ENCODE results near the gene BCR. TPM values are rescaled to one million over a fixed set of nuclear protein-coding genes. Genes with fewer than 3 reads are reported as not detected.
A peak's percentile ranks its signal among the peaks of the same experiment; 100 is the strongest.

Gene BCR
- polyA plus RNA-seq, 6 donors from 2014 or later: 2.6 to 12.1 (median 4.0) TPM; not detected in 1

GRCh38 chr22:23276656-23277582 lies 96.6 kb downstream of the BCR start:
- Mint-ChIP-seq H3K9me3 (no peaks in the 10 kb centered on the region), H3K36me3 (peaks cover 5 to 9% of the 10 kb centered on the region in 2 donors), H3K4me1 (peaks cover 17 to 35% (median 33%) of the 10 kb centered on the region in 3 donors), H3K27ac (peak overlapping the region; percentile 76 to 98 (median 94)), H3K27me3 (no peaks in the 10 kb centered on the region), H3K4me3 (peak overlapping the region in 5 of 8 donors; percentile 46 to 73 (median 63))
- peak; percentile 85 for DNase-seq
- peak; percentile 90 for ATAC-seq (ENCODE audit: low read depth in 2 of 2)

- H3K36me3 Mint-ChIP-seq: peaks cover 5 to 9% of the 10 kb centered on the region in 2 donors
- peak overlapping the region in 4 of 6 donors; percentile 76 to 98 (median 92) for H3K27ac Mint-ChIP-seq
- DNase-seq (no peak), ATAC-seq (ENCODE audit: low read depth in 2 of 2) (no peak)
- H3K9me3 Mint-ChIP-seq: no peaks in the 10 kb centered on the region
- H3K27me3 Mint-ChIP-seq: no peaks in the 10 kb centered on the region
- H3K4me1 Mint-ChIP-seq: peaks cover 17 to 35% (median 33%) of the 10 kb centered on the region in 3 donors
- peak overlapping the region in 2 of 8 donors; percentile 8 to 21 for H3K4me3 Mint-ChIP-seq
Observed at GRCh38 chr22:23277583-23278295, 97.4 kb downstream of the BCR start.

- ATAC-seq (ENCODE audit: low read depth in 2 of 2): no peak
Observed at GRCh38 chr22:23278883-23279675, 98.8 kb downstream of the BCR start.

GRCh38 chr22:23279781-23280180 lies 99.5 kb downstream of the BCR start:
- peak overlapping the region in 3 of 6 donors; percentile 43 to 68 (median 53) for H3K27ac Mint-ChIP-seq
- no peak overlapping the region for H3K4me3 Mint-ChIP-seq
- no peaks in the 10 kb centered on the region for H3K9me3 Mint-ChIP-seq
- H3K27me3 Mint-ChIP-seq: no peaks in the 10 kb centered on the region
- DNase-seq: no peak
- no peak for ATAC-seq (ENCODE audit: low read depth in 2 of 2)
- no peaks in the 10 kb centered on the region for H3K36me3 Mint-ChIP-seq
- peaks cover 17 to 35% (median 21%) of the 10 kb centered on the region in 3 donors for H3K4me1 Mint-ChIP-seq

More at GRCh38 chr22:23278883-23279675, 98.8 kb downstream of the BCR start:
- peaks cover 17 to 35% (median 21%) of the 10 kb centered on the region in 3 donors for H3K4me1 Mint-ChIP-seq
- no peak for DNase-seq
- no peak overlapping the region for H3K4me3 Mint-ChIP-seq
- H3K27ac Mint-ChIP-seq: peak overlapping the region in 3 of 6 donors; percentile 50 to 69 (median 53)
- H3K9me3 Mint-ChIP-seq: no peaks in the 10 kb centered on the region
- H3K36me3 Mint-ChIP-seq: no peaks in the 10 kb centered on the region
- no peaks in the 10 kb centered on the region for H3K27me3 Mint-ChIP-seq

GRCh38 chr22:23280356-23281052 lies 100.2 kb downstream of the BCR start:
- H3K27ac Mint-ChIP-seq: peak overlapping the region in 4 of 6 donors; percentile 43 to 92 (median 62)
- no peaks in the 10 kb centered on the region for H3K9me3 Mint-ChIP-seq
- H3K4me1 Mint-ChIP-seq: peaks cover 17 to 35% (median 20%) of the 10 kb centered on the region in 3 donors
- no peaks in the 10 kb centered on the region for H3K27me3 Mint-ChIP-seq
- no peaks in the 10 kb centered on the region for H3K36me3 Mint-ChIP-seq
- peak overlapping the region in 2 of 8 donors; percentile 52 to 70 for H3K4me3 Mint-ChIP-seq
- ATAC-seq (ENCODE audit: low read depth in 2 of 2) (no peak), DNase-seq (no peak)

GRCh38 chr22:23281053-23281405 lies 100.7 kb downstream of the BCR start:
- Mint-ChIP-seq H3K4me1 (peaks cover 14 to 30% (median 15%) of the 10 kb centered on the region in 3 donors), H3K36me3 (no peaks in the 10 kb centered on the region), H3K9me3 (no peaks in the 10 kb centered on the region), H3K27ac (peak overlapping the region in 3 of 6 donors; percentile 53 to 92 (median 71)), H3K4me3 (peak overlapping the region in 1 of 8 donors; percentile 70), H3K27me3 (no peaks in the 10 kb centered on the region)
- DNase-seq (no peak), ATAC-seq (ENCODE audit: low read depth in 2 of 2) (no peak)

- Mint-ChIP-seq H3K27me3 (no peaks in the 10 kb centered on the region), H3K27ac (peak overlapping the region in 1 of 6 donors; percentile 62), H3K4me1 (peaks cover 12 to 25% (median 13%) of the 10 kb centered on the region in 3 donors), H3K4me3 (peak overlapping the region in 2 of 8 donors; percentile 15 to 25), H3K36me3 (no peaks in the 10 kb centered on the region), H3K9me3 (no peaks in the 10 kb centered on the region)
- ATAC-seq (ENCODE audit: low read depth in 2 of 2) (peak; percentile 57 to 63), DNase-seq (peak; percentile 78)
Observed at GRCh38 chr22:23281406-23282088, 101.2 kb downstream of the BCR start.

- Mint-ChIP-seq H3K4me3 (no peak overlapping the region), H3K4me1 (peaks cover 6 to 19% (median 7%) of the 10 kb centered on the region in 3 donors), H3K36me3 (no peaks in the 10 kb centered on the region), H3K27ac (no peak overlapping the region), H3K27me3 (no peaks in the 10 kb centered on the region), H3K9me3 (no peaks in the 10 kb centered on the region)
- DNase-seq (no peak), ATAC-seq (ENCODE audit: low read depth in 2 of 2) (no peak)
Observed at GRCh38 chr22:23282089-23282501, 101.8 kb downstream of the BCR start.

GRCh38 chr22:23282516-23282915 lies 102.2 kb downstream of the BCR start:
- no peak for ATAC-seq (ENCODE audit: low read depth in 2 of 2)
- H3K9me3 Mint-ChIP-seq: no peaks in the 10 kb centered on the region
- H3K4me3 Mint-ChIP-seq: no peak overlapping the region
- no peaks in the 10 kb centered on the region for H3K36me3 Mint-ChIP-seq
- no peaks in the 10 kb centered on the region for H3K27me3 Mint-ChIP-seq
- DNase-seq: no peak
- peaks cover 2 to 15% (median 7%) of the 10 kb centered on the region in 3 donors for H3K4me1 Mint-ChIP-seq
- no peak overlapping the region for H3K27ac Mint-ChIP-seq

GRCh38 chr22:23282986-23283385 lies 102.7 kb downstream of the BCR start:
- Mint-ChIP-seq H3K36me3 (peaks cover 0 to 5% of the 10 kb centered on the region in 2 donors), H3K27me3 (no peaks in the 10 kb centered on the region), H3K4me3 (no peak overlapping the region), H3K4me1 (peaks cover 0 to 14% (median 7%) of the 10 kb centered on the region in 3 donors), H3K9me3 (no peaks in the 10 kb centered on the region), H3K27ac (peak overlapping the region in 1 of 6 donors; percentile 19)
- ATAC-seq (ENCODE audit: low read depth in 2 of 2) (no peak), DNase-seq (no peak)

- H3K9me3 Mint-ChIP-seq: no peaks in the 10 kb centered on the region
- H3K27me3 Mint-ChIP-seq: no peaks in the 10 kb centered on the region
- DNase-seq: no peak
- peaks cover 0 to 7% of the 10 kb centered on the region in 2 donors for H3K36me3 Mint-ChIP-seq
- H3K4me1 Mint-ChIP-seq: peaks cover 0 to 14% (median 7%) of the 10 kb centered on the region in 3 donors
- no peak for ATAC-seq (ENCODE audit: low read depth in 2 of 2)
- H3K4me3 Mint-ChIP-seq: no peak overlapping the region
- H3K27ac Mint-ChIP-seq: no peak overlapping the region
Observed at GRCh38 chr22:23283591-23284503, 103.5 kb downstream of the BCR start.
